PC-9 (cell line): ENCODE measurements around the gene ST13. TPM values are rescaled to one million over a fixed set of nuclear protein-coding genes. Genes with fewer than 3 reads are reported as not detected.
A peak's percentile ranks its signal among the peaks of the same experiment; 100 is the strongest.

Experiments
- Bru-seq: library from RNA; stranded (reverse); fragments of 400-500 nt; gene quantifications from one replicate; lab custom pipeline; 2021; lab: Mats Ljungman, UMichigan
- BruChase-seq, 2 experiments: library from RNA; stranded (reverse); fragments of 400-500 nt; gene quantifications; one replicate each; lab custom pipeline; 2021; lab: Mats Ljungman, UMichigan
- BruUV-seq: library from RNA; stranded (reverse); fragments of 400-500 nt; replicated peaks from 2 replicates; lab custom pipeline; 2021; lab: Mats Ljungman, UMichigan
- CTCF ChIA-PET: fragments of 300-600 bp; sonication (Branson Sonifier 250); formaldehyde crosslinking; loops from one replicate; lab custom pipeline; 2022; ENCODE audit warnings: antibody characterized with exemption; lab: Charles Lee
- POLR2A ChIA-PET: fragments of 300-600 bp; sonication (Branson Sonifier 250); formaldehyde crosslinking; loops from one replicate; lab custom pipeline; 2022; ENCODE audit warnings: antibody characterized with exemption; ENCODE audit not compliant: unreplicated experiment; lab: Charles Lee
- DNase-seq, 2 experiments: peaks; one replicate each; pipeline versions ENCODE4 v3.0.0 to v3.0.0-alpha.2; 2015 to 2022; ENCODE audit warnings: mixed read lengths in 1 of 2
- H2AFZ ChIP-seq: fragments of 200-600 bp; sonication (generic); 2 replicates; pipeline ENCODE4 v1.8.1; 2017; ENCODE audit warnings: antibody characterized with exemption
- H3F3A ChIP-seq: fragments of 200-600 bp; sonication (generic); 2 replicates; pipeline ENCODE4 v1.8.1; 2017; ENCODE audit warnings: antibody characterized with exemption, mild to moderate bottlenecking, low read depth; ENCODE audit not compliant: insufficient read depth
- H3K27ac ChIP-seq: fragments of 200-600 bp; sonication (generic); 2 replicates; pipeline ENCODE4 v1.6.1; 2016; ENCODE audit warnings: mixed run types
- H3K27me3 ChIP-seq: fragments of 200-600 bp; sonication (generic); 2 replicates; pipeline ENCODE4 v1.6.1; 2016; ENCODE audit warnings: low read depth, mixed run types; ENCODE audit not compliant: insufficient read depth
- H3K36me3 ChIP-seq: fragments of 200-600 bp; sonication (generic); 2 replicates; pipeline ENCODE4 v1.6.1; 2016; ENCODE audit warnings: low read depth, mixed run types
- H3K4me1 ChIP-seq: fragments of 200-600 bp; sonication (generic); replicated peaks from 2 replicates; pipeline ENCODE4 v1.6.1; 2016; ENCODE audit warnings: mixed run types; ENCODE audit not compliant: insufficient read depth
- H3K4me2 ChIP-seq: fragments of 200-600 bp; sonication (generic); 2 replicates; pipeline ENCODE4 v1.6.1; 2017; ENCODE audit warnings: mixed run types
- H3K4me3 ChIP-seq: fragments of 200-600 bp; sonication (generic); 2 replicates; pipeline ENCODE4 v1.6.1; 2016; ENCODE audit warnings: mixed run types
- H3K79me2 ChIP-seq: fragments of 200-600 bp; sonication (generic); 2 replicates; pipeline ENCODE4 v1.6.1; 2017; ENCODE audit warnings: low read depth, mixed run types
- H3K9me2 ChIP-seq: fragments of 200-600 bp; sonication (generic); 2 replicates; pipeline ENCODE4 v1.8.1; 2017; ENCODE audit warnings: mild to moderate bottlenecking; ENCODE audit not compliant: insufficient read depth
- H3K9me3 ChIP-seq: fragments of 200-600 bp; sonication (generic); 2 replicates; pipeline ENCODE4 v1.8.1; 2016; ENCODE audit warnings: low read depth; ENCODE audit not compliant: insufficient read depth
- H4K20me1 ChIP-seq: fragments of 200-600 bp; sonication (generic); 2 replicates; pipeline ENCODE4 v1.8.1; 2017; ENCODE audit not compliant: insufficient read depth
- CTCF ChIP-seq: fragments of 200-600 bp; sonication (generic); conservative IDR thresholded peaks from 2 replicates; pipeline ENCODE4 v1.6.1; 2017; ENCODE audit warnings: mixed run types, antibody characterized with exemption, mild to moderate bottlenecking, moderate library complexity
- EZH2 ChIP-seq: fragments of 200-600 bp; sonication (generic); IDR thresholded peaks from 2 replicates; pipeline ENCODE4 v1.8.0; 2017; ENCODE audit warnings: antibody characterized with exemption, low read depth
- intact Hi-C: fragments of 100-400 bp; cut with micrococcal nuclease; formaldehyde crosslinking; loops from one replicate; pipeline ENCODE4 v1.10.0; 2022; ENCODE audit not compliant: unreplicated experiment
- long read RNA-seq: library from polyadenylated mRNA; stranded (forward); transcript quantifications from one replicate; pipeline ENCODE4 v2.0.0, GENCODE V29; 2022
- total RNA-seq: library from RNA; stranded (reverse); gene quantifications from 2 replicates; pipeline ENCODE4 v1.2.3, GENCODE V29; 2021

The ST13 gene
- total RNA-seq (285 and 303 TPM in 2 replicates), Bru-seq, nascent RNA (percentile 93 among the genes with signal in this experiment), BruChase-seq, experiment 1, labeled RNA remaining after a 2-hour chase (percentile 94 among the genes with signal in this experiment), BruChase-seq, experiment 2, labeled RNA remaining after a 6-hour chase (percentile 94 among the genes with signal in this experiment)
- long read RNA-seq, transcript ST13-201 (12 exons, 3,595 nt), result major isoform, 379 of 431 reads
- long read RNA-seq, partial matches to known transcripts, result 21 of 431 reads
- long read RNA-seq, other reads (novel, unspliced or antisense), result 31 of 431 reads

- no peaks in the 10 kb centered on the region for H3K9me3 ChIP-seq
- peaks cover 50% of the 10 kb centered on the region for H4K20me1 ChIP-seq
- peak; percentile 53 for TF ChIP-seq CTCF
- no peak for TF ChIP-seq EZH2
- H3K27me3 ChIP-seq, result no peaks in the 10 kb centered on the region
- peaks cover 9% of the 10 kb centered on the region; the same call in 1 of the 2 replicates for H3F3A ChIP-seq
- H2AFZ ChIP-seq, result peak within 1 kb of the TSS; percentile 92
- BruUV-seq, result no TSS peak
- H3K36me3 ChIP-seq, result peaks cover 23% of the 10 kb centered on the region
- ChIA-PET POLR2A (interaction anchor here (0.5 to 1.1 kb wide), 13 partner anchors 10 to 813 kb away, joined by 3 to 14 read pairs (median 8); partner anchors contain the start of gene RBX1), CTCF (interaction anchor here (0.6 kb wide), 1 partner anchor 145 kb away, joined by 7 read pairs; no protein-coding TSS in a partner anchor)
- H3K4me2 ChIP-seq, result peak within 1 kb of the TSS; percentile 99
- peaks cover 95% of the 10 kb centered on the region for H3K79me2 ChIP-seq
- H3K9me2 ChIP-seq, result no peaks in the 10 kb centered on the region
- H3K4me3 ChIP-seq, result peak within 1 kb of the TSS; percentile 98
- H3K27ac ChIP-seq, result peak within 1 kb of the TSS; percentile 88
- intact Hi-C loops, result no loop called here
- DNase-seq, result peak; percentile 92 to 95
- peaks cover 43% of the 10 kb centered on the region for H3K4me1 ChIP-seq
Measured at GRCh38 chr22:40856513-40857308, at the start of gene ST13, which contains the start of gene XPNPEP3. ST13 (minus strand) TSS chr22:40856639; CDS start chr22:40856540, 99 bp downstream. XPNPEP3 (plus strand) TSS chr22:40857148; CDS start chr22:40857182, 34 bp downstream.

- Histone ChIP-seq H3K9me3 (no peaks in the 10 kb centered on the region), H3K4me1 (no peaks in the 10 kb centered on the region), H2AFZ (no peak overlapping the region), H3K4me3 (no peak overlapping the region), H3K36me3 (peaks cover 6% of the 10 kb centered on the region; the same call in 1 of the 2 replicates), H3F3A (peaks cover 4% of the 10 kb centered on the region), H4K20me1 (no peaks in the 10 kb centered on the region; the same call in 1 of the 2 replicates), H3K9me2 (no peaks in the 10 kb centered on the region), H3K27ac (0 out of 2 replicates have a peak overlapping the region, but pooled peaks have one; percentile 18), H3K27me3 (no peaks in the 10 kb centered on the region), H3K79me2 (no peaks in the 10 kb centered on the region), H3K4me2 (no peak overlapping the region)
- no TSS peak for BruUV-seq
- intact Hi-C loops, result no loop called here
- peak in 1 of 2 experiments; percentile 51 for DNase-seq
- no peak for TF ChIP-seq CTCF
- TF ChIP-seq EZH2, result no peak
- ChIA-PET CTCF (no interaction called here), POLR2A (no interaction called here)
Measured at GRCh38 chr22:40904101-40904500, 47.7 kb upstream of the ST13 start.

- 0 out of 2 replicates have a peak overlapping the region, but pooled peaks have one; percentile 23 for H3K4me2 ChIP-seq
- no peak overlapping the region for H2AFZ ChIP-seq
- H4K20me1 ChIP-seq, result peaks cover 4% of the 10 kb centered on the region; the same call in 1 of the 2 replicates
- peak in 1 of 2 experiments; percentile 67 for DNase-seq
- intact Hi-C loops, result loop anchor here (1.0 to 5.0 kb wide), 3 partner anchors 216 to 462 kb away; no protein-coding TSS in a partner anchor
- H3K9me3 ChIP-seq, result no peaks in the 10 kb centered on the region
- H3K27me3 ChIP-seq, result no peaks in the 10 kb centered on the region
- no peak overlapping the region for H3K4me3 ChIP-seq
- ChIA-PET CTCF (interaction anchor here (1.0 to 1.1 kb wide), 3 partner anchors 339 to 462 kb away, joined by 4 to 13 read pairs (median 4); no protein-coding TSS in a partner anchor), POLR2A (interaction anchor here (0.5 to 0.8 kb wide), 2 partner anchors 247 to 1360 kb away, joined by 3 read pairs; no protein-coding TSS in a partner anchor)
- no TSS peak for BruUV-seq
- TF ChIP-seq EZH2, result no peak
- peak; percentile 77 for TF ChIP-seq CTCF
- no peaks in the 10 kb centered on the region for H3K79me2 ChIP-seq
- H3K36me3 ChIP-seq, result no peaks in the 10 kb centered on the region
- H3K9me2 ChIP-seq, result no peaks in the 10 kb centered on the region
- peaks cover 10% of the 10 kb centered on the region for H3F3A ChIP-seq
- H3K27ac ChIP-seq, result no peak overlapping the region
- H3K4me1 ChIP-seq, result no peaks in the 10 kb centered on the region
Measured at GRCh38 chr22:40898850-40899357, 42.5 kb upstream of the ST13 start.
